GM19240 (cell line): Measurements from ENCODE around the gene ASPG.

Source experiments
- DNase-seq: peaks from one replicate; pipeline ENCODE4 v3.0.0; 2011; ENCODE audit warnings: low spot score; ENCODE audit not compliant: insufficient read length

The ASPG gene

DNA sequence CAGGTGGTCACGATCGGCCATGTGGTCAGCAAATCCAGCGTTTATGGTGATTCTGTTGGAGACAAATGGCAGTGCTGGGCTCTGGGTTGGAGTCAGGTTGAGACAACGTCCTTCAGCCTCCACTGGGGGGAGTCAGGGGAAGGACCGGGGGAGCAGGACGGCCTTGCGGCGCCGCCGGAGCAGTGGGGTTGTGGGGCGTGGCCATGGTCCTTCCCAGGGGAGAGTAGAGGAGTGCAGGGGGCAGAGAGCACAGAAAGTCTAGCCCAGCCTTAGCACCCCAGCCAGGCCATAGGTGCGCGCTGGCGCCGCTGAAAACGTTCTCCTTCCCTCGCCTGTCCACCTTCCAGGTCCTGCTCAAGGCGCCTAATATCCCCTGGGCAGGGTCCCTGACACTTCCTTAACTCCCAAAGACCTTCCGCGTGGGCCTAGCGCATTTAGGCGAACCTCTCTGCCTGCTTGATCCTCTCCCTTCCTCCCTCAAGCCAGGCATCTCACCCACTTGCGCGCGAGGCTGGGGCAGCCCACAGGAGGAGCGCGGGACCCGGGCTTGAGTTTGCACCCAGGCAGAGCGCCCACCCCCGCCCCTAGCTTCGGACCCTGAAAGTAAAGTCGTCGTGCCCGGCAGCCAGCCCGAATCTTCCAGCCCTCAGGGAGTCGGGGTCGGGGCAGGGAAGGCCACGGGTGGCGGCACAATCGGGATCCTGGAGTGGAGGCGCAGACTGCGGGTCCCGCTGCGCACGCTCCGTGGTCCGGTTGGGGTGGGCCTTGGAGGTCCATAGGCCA, 49.8 kb downstream of the ASPG start:
- no peak for DNase-seq

DNA sequence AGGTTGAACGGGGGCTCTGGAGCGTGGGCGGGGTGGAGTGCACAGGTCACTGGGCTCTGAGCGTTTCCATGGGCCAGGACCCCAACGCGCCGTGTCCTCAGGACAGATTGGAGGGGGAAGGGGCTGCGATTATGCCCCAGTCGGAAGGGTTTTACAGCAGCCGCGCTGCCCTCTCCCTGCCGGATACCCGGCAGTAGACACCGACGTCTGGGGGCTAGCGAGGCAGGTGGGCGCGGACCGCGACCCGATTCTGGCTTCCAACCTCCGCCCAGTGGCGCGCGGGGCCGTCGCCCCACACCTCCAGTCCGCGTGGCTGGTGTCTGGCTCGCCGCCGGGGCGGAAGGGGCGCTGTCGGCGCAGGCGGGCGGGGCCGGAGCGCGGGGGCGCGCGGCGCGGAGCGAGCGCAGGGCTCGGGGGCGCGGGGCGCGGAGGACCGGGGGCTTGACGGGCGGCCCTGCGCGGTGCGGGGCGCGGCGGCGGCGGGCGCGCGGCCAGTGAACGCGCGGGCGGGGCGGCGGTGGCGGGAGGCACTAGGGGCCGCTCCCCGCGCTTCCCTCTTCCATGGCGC, 50.5 kb downstream of the ASPG start:
- DNase-seq = no peak

DNA sequence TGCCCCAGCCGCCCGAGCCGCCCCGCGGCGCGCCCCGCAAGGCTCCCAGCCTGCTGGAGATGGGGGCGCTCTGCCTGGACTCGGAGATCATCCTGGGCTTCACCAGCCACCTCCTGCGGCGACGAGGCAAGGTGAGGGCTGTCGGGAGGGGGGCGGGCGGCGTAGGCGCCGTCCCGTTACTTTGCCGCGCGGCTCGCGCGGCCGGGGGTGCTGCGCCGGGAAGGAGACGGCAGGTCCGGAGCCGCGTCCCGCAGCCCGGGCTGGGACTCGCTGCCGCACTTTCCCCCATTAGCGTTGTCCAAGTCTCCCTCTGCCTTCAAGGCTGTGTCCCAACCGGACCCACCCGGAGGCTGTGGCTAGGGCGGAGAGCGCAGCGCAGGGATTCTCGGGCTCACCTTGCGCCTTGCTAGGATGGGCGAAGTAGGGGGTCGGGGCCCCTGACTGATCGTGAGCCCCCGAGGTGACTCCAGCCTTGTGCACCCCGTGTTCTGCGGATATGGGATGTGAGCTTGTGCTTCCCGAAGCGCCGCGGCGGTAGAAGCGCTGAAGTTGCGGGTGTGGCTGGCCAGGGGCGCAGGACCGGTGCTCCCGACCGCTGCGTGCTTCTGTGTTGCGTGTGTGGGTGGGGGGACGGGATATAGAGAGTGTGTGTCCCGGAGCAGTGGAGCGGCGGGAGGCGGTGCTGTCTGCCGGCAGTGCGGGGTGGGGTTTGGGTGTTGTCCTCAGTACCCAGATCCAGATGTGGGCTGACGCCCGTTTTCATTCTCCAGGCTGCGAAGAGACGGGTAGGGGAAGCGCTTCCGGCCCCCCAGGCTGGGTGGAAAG, 51.2 kb downstream of the ASPG start:
- no peak for DNase-seq

DNA sequence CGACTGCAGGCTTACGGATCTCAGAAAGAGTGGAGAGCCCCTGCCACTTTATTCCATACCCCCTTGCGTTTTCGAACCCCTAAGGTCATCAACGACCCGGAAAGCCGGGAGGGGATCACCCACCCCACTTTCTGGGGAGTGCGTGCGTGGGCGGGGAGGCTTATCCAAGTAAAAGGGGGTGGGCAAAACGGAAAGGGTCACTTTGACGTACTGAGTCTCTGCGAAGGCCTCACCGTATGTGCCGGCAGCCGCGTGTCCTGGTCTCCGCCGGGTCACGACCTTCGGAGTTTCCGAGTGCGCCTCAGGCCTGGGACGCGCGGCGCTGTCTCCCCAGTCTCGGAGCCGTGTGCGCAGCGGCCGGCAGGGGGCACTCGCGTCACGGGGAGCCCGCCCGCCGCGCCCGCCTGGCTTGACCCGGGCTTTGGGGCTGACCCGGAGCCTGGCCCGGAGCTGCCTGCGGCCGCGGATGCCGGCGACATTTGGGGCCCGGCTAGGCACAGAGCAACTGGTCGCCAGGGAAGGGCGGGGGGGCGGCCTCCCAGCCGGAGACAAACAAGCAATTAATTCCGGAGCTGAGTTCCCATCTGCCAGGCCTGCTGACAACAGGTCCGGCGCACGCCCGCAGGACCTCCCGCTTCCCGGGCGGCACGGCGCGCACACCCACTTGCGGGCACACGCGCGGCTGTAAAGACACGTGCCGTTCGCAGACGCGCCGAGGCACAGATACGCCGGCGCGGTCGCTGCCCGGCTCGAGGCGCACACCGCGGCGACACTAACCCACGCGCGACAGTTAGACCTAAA, 52.0 kb downstream of the ASPG start:
- peak; percentile 78 for DNase-seq

DNA sequence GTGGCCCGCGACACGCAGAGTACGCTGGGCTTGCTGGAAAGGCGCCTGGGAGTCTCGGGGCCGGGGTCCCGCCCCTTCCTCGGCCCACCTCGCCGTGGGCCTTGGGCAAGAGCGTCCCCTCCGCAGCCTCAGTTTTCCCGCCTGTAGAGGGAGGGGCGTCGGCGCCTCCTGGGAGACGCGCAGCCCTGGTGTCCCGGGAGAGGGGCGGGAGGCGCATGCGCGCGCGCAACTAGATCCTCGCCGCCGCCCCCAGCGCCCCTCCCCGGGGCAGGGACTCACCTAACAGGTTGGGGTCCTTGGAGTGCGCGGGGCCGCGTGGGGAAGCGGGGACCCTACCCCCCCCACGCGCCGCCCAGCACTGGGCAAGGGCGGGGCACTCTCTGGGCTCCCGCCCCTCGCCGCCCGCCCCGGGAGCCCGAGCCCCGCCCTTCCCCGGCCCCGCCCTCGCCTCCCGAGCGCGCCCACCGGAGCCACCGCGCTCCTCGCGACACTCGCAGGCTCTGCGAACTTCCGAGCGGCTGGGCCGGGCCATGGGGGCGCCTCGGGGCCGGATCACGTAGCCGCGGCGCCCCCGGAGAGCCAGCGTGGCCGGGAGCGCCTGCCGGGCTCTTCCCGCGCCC, 52.7 kb downstream of the ASPG start, which contains the start of gene KIF26A:
KIF26A (plus strand) TSS at position 490 of the 620 bp plus-strand sequence. CDS start 136 bp downstream, outside the sequence.
- no peak for DNase-seq

DNA sequence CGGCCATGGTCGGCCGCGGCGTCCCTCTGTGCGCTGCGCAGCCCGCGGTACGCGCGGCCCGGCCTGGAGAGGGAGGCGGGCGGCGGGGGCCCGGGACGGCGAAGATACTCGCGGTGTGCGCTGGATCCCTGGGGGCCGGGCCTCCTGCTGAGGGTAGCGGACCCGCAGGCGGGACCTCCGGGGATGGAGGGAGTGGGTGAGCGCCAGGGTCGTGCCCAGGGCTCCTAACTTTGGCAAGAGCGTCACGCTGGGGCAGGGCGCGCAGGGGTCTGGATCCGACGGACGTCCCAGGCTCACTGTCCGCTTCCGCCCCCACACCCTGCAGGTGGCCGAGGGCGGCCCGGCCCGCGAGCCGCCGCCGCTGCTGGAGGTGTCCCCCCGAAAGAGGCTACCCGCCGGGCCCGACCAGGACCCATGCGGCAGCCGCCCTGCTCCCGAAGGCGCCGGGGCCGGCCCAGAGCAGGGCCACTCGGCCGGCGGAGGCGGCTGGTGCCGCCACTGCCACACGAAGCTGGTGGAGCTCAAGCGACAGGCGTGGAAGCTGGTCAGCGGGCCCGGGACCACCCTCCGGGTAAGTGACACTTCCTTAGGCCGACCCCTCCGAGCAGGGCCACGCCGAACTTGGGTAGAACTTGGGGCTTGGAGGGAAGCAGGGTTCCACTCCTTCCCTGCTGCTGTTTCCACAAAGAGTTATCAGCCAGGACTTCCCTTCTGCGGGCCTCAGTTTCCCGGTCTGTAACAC, 53.4 kb downstream of the ASPG start:
- no peak for DNase-seq

DNA sequence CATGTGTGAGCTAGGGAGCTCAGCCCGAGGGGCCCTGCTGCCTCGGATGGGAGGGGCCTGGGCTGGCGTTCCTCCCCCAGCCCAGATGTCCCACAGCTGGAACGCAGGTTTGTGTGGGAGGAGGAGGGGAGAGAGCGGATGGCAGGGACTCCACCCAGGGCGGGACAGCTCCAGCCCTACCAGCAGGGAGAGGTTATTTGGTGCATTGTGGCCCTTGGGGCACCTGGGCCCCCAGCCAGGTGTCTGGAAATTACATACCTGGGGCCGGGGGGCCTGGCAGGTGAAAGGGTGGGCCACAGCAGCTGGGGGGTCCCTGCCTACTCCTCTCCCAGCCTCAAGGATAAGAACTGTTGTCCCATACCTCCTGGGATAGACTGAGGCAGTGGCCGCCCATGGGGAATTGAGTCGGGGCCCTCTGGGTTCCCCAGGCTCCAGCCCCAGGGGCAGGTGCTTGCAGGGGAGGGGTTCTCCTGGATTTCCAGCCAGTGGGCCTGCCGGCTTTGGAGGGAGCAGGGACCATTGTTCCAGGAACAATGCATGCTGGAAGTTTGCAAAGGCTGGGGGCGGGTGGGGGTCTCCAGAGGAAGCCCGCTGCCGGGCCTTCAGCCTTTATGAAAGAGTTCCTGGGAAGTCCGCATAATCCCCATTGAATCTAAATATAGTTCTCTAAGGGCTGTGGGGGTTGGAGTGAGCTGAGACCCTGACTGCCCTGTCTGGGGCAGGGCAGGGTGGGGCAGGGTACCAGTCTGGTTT, 54.1 kb downstream of the ASPG start:
- DNase-seq = no peak

DNA sequence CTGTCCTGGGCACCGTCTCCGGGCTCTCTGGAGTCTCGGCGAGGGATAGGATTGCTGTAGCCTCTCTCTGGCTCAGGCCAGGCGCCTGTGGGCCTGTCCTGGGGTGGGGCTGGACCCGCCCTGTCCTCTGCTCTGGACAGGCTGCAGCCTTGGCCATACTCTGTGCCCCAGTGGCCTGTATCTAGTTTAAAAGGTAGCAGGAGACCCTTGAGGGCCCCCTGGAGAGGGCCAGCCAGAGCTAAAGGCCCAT, 54.6 kb downstream of the ASPG start:
- DNase-seq = no peak

DNA sequence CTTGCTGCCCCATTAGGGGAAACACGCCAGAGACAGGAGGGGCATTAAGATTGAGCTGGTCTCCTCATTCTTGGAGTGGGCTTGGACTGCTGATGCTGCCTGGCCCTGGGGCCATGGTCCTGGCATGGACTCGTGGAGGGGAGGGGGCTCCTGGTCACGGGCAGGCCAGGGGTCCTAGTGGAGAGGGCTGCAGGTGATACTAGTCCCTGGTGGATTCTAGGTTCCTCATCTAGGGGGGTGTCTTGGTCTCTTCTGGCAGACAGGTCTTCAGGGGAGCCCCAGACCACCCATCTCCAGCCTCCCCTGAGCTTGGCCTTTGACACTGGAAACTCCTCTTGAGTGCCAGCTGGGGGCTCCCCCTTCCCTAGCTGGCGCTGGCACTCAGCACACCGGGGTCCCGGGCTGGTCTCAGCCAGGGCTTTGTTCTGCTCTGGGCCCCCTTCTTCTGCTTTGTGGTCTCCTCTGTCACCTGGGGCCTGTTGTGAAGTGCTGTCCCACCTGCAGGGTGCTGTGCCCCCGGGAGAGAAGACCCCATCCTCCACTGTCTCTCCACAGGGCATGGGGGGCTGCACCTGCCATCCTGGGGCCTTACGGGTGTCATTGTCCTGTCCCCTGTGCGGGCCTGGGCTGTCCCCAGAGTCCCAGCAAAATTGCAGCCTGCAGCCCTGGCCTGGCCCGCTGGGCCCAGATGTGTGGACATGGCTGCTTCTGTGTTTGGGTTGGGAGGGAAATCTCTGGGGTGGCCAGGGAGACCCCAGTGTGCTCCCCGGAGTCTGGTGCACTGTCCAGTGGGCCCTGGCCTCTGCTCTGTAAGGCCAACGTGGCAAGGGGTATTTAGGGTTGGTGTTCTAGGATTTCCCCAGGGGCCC, 55.2 kb downstream of the ASPG start:
- DNase-seq = no peak

DNA sequence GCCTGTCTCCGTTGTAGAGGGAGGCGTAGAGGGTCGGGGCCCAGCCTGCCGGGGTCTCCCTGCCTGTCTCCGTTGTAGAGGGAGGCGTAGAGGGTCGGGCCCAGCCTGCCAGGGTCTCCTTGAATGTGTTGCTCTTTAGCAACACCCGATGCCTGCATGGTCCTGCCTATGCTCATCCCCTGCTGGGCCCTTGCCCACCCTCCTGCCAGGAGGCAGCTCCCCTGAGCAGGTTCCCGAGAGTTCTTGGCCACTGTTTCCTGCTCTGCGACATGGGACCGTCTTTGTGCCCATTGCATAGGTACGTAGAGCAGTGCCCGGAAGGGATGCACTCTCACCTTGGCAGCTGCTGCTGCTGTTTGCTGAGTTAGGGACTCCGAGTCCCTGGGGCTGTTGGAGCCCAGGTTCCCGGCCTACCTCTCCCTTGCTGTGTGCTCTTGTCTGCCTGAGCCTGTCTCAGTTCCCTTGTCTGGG, 56.2 kb downstream of the ASPG start:
- no peak for DNase-seq

DNA sequence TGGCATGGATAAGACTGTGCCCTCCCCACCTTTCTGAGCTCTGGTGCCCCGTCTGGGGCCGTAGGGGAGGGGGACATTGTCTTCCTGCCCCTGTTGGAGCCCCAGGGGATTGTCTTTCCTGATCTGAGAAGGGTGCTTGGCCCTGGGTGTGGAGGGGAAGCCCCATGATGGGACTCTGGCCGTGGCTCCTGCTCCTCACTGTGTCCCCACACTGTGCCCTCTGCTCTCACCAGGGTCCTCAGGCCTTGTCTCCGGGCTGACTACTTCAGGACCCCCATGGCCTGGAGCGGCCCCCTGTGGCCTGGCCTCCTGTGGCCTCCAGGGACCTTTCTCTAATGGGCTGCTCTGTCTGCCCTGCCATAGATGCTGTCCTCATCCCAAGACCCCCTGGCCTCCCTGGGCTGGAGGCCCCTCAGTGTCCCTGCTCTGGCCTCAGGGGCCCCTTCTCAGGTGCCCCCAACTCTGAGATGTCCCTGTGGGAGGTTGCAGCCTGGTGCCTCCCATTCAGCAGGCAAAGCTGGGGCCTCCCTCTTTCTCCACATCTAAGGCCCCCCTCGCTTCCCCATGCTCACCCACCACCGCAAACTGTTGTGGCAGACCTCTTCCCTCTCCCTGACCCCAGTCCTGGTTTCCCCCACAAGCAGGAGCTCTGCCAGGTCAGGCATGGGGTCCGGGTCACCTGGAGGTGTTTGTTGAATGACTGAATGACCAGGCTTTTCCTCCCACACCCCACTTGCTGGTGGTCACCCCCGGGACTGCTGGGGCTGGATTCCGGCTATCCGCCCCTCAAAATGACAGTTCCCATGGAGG, 56.8 kb downstream of the ASPG start:
- DNase-seq = no peak

DNA sequence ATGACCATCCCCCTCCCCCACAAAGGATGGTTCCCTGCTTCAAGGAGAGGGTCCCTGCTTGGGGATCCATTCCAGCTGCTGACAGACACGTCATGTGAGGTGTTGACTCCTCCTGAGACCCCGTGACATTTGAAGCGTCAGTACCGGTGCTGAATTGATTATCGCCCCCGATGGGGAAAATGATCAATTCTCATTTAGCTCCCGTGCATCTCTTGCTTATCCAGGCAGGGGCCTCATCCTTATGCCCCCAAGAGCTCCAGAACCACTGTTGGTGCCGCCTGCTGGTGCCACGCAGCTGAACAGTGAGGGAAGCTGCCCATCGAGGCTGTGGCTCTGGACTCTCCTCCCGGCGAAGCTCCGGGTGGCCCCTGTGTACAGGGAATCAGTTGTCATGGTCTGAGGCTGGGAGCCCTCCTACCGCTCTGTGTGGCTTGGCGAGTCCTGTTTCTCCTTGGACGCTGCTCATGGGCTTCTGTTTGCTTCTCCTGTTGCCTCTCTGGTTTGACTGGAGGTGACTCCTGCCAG, 57.5 kb downstream of the ASPG start:
- DNase-seq = no peak

DNA sequence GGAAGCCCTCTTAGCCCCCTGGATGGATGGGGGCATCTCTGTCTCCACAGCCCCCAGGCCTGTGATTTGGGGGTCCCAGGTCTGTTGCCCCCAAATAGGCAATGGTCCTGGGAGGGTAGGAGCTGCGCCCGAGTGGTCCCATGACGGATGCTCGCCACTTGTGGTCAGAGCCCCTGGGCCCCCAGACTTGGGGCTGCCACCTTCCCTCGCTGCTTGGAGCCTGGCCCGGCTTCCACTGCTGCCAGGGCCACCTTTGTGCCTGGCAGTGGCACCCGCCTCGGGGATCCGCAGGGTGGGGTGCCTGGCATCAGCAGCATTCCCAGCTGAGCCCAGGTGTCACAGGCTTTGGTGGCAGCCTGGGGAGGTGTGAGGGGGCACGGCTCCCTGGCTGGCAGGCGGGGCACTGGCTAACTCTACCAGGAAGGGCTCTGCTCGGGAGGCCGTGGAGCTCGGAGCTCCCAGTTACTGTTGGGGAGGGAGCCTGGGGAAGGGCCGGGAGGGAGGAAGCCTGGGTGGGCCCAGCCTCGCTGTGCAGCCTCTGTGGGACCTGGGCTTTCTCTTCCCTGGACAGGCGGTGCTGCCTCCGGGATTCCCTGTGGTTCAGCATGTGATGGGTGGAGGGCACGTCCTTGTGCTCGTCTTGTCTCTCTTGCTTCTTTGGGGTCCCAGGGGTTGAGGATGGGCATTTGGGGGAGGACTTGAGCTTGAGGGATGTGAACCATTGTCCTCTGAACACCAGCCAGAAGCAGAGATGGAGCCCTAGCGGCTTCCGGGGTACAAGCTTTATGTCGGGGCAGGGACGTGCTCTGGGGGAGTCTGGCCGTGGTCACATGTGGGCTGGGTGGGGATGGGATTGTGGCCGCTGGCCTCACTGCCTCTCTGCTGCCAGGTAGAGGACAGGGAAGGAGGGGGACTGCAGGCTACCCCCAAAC, 58.3 kb downstream of the ASPG start:
- no peak for DNase-seq

DNA sequence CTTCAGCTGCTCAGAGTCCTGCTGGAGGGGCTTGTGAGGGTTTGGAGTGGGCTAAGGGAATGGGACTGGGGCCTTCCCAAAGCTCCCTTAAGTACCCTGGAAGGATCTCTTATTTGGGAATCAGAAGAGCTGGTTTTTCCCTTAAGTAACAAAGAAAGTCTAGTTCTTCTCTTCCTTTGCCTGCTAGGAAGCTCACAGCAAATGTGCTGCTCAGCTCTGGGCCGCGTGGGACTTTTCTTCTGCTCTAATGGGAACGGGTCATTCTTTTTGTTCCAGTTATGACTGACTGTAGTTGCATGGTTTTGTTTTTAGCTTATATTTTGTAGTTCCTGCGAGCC, 58.9 kb downstream of the ASPG start:
- DNase-seq = no peak

DNA sequence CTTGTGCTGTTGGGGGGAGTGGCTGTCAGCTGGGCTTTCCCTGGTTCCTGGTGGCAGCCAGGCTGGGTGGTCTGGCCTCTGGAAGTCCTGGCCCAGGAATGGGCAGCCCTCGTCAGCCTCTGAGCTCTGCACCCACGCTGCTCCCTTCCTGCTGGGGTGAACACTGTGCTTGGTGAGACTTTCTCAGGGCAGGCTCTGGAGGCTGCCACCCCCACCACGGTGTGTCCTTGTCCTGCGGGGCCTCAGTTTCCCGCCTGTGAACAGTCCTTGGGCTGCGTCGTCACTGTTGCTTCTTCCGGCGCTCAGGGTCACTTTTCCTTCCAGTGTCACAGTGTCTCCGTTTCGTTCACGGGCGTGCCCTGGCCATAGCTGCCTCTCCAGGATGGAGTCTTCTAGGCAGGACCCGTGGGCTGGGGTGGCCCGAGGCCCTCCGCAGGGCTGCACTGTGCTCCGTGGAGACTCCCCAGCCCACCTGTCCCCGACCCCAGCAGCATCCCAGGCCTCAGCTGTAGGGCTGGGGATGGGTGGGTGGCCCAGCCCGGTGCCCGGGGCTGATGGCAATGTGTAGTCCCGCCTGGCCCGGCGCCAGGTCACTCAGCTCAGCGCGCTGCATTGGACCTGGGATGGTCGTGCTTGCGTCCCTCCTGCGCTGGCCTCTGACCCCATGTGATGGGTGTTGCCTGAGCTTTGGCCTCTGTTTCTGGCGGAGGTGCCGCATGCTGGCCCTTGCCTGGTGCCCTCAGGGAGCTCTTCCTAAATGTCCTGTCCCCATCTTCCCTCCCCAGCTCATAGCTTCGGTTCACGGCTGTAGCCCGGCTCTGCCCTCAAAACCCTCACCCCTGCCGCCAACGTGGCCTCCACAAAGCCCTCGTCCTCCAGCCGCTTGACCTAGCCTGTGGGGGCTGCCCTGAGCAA, 59.7 kb downstream of the ASPG start:
- no peak for DNase-seq
